Kidney epithelial cell (primary cell): ENCODE data around the gene CUL9. TPM values are rescaled to one million over a fixed set of nuclear protein-coding genes. Genes with fewer than 3 reads are reported as not detected.

Experiments used
- DNase-seq: peaks from one replicate; pipeline ENCODE4 v3.0.0-alpha.2; 2010; ENCODE audit warnings: low read depth
- H3K27me3 ChIP-seq: 2 replicates; pipeline ENCODE4 v1.6.0; 2011; ENCODE audit warnings: low read length; ENCODE audit not compliant: control insufficient read depth, insufficient read depth
- H3K36me3 ChIP-seq: 2 replicates; pipeline ENCODE4 v1.5.1; 2011; ENCODE audit warnings: low read length; ENCODE audit not compliant: control insufficient read depth, insufficient read depth
- H3K4me3 ChIP-seq: 2 replicates; pipeline ENCODE4 v1.5.1; 2011; ENCODE audit warnings: low read depth, mild to moderate bottlenecking, control low read depth, low read length
- total RNA-seq: library from RNA; depleted of rRNA; stranded (reverse); fragments of >200 nt; gene quantifications from 2 replicates; pipeline ENCODE4 v1.2.3, GENCODE V29; 2015
- TF ChIP-seq, protein P1 (sequence below): IDR thresholded peaks from 2 replicates; pipeline ENCODE4 v1.5.1; 2011; ENCODE audit warnings: mild to moderate bottlenecking, moderate library complexity, low read length, control low read depth, inconsistent platforms; ENCODE audit not compliant: insufficient read depth, poor library complexity, severe bottlenecking

CUL9 gene
- total RNA-seq, 1 donor from 2014 or later, result 41.1 TPM

DNA sequence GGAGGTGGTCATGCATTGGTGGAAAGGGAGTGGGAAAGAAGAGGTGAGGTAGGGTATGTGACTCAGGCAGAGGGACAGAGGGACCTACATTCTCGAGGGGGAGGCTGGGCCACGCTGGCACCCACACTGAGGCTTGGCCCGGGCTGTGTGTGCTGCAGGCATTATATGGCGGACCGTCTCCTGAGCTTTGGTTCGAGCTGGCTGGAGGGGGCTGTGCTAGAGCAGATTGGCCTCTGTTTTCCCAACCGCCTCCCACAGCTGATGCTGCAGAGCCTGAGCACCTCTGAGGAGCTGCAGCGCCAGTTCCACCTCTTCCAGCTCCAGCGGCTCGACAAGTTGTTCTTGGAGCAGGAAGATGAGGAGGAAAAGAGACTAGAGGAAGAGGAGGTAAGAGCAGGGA, 23.9 kb downstream of the CUL9 start:
- Histone ChIP-seq H3K36me3 (peaks cover 1% of the 10 kb centered on the region), H3K27me3 (no peaks in the 10 kb centered on the region), H3K4me3 (no peak overlapping the region)
- no peak for DNase-seq
- TF ChIP-seq, protein P1, sequence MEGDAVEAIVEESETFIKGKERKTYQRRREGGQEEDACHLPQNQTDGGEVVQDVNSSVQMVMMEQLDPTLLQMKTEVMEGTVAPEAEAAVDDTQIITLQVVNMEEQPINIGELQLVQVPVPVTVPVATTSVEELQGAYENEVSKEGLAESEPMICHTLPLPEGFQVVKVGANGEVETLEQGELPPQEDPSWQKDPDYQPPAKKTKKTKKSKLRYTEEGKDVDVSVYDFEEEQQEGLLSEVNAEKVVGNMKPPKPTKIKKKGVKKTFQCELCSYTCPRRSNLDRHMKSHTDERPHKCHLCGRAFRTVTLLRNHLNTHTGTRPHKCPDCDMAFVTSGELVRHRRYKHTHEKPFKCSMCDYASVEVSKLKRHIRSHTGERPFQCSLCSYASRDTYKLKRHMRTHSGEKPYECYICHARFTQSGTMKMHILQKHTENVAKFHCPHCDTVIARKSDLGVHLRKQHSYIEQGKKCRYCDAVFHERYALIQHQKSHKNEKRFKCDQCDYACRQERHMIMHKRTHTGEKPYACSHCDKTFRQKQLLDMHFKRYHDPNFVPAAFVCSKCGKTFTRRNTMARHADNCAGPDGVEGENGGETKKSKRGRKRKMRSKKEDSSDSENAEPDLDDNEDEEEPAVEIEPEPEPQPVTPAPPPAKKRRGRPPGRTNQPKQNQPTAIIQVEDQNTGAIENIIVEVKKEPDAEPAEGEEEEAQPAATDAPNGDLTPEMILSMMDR, result no peak

DNA sequence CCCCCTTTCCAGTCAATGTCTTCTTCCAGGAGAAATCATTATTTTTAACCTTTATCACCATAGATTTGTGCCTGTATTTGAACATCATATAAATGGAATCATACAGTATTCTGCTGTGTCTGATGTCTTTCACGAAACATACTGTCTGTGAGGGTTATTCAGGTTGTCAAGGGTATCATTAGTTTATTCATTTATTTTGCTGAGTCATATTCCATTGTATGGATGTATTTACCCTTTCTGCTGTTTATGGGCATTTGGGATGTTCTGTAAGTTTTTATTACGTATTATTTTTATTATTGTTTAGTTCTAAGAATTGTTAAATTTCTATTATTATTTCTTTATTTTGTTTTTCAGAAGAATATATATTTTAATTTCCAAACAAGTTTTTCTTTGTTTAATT, 25.3 kb downstream of the CUL9 start:
- Histone ChIP-seq H3K4me3 (no peak overlapping the region), H3K27me3 (no peaks in the 10 kb centered on the region), H3K36me3 (peaks cover 1% of the 10 kb centered on the region)
- TF ChIP-seq, protein P1, result no peak
- DNase-seq, result no peak

DNA sequence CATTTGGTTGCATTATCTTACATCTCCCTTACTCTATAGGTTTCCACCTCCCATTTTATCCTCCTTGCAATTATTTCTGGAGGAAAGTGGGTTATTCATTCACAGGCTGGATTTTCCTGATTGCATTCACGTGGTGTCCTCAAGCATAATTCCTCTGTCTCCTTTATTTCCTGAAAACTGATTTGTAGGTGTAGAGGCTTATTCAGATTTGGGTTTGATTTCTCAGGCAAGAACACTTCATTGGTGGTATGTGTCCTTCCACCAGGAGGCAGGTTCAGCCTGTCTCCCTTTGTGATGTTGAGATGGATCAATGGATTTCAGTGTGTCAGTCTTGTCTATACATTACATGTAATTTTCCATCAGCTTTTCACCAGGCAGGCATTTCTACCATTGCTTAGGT, 30.0 kb downstream of the CUL9 start:
- TF ChIP-seq, protein P1, result peak; percentile 33
- Histone ChIP-seq H3K36me3 (peaks cover 3% of the 10 kb centered on the region), H3K4me3 (no peak overlapping the region), H3K27me3 (no peaks in the 10 kb centered on the region)
- DNase-seq, result no peak

DNA sequence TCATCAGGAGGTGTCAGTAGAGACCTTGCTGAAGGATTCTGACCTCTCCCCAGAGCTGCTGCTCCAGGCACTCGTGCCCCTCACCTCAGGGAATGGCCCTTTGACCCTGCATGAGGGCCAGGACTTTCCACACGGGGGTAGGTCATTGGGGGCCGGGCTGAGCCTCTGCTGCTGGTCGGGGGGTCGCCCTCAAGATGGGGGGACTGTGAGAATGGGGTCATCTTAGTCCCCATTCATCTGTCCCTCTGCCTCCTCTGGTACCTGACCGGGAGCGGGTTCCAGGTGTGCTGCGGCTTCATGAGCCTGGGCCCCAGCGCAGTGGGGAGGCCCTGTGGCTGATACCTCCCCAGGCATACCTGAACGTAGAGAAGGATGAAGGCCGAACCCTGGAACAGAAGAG, 31.4 kb downstream of the CUL9 start:
- TF ChIP-seq, protein P1, result no peak
- peaks cover 3% of the 10 kb centered on the region for H3K36me3 ChIP-seq
- H3K27me3 ChIP-seq, result no peaks in the 10 kb centered on the region
- DNase-seq, result no peak
- no peak overlapping the region for H3K4me3 ChIP-seq

DNA sequence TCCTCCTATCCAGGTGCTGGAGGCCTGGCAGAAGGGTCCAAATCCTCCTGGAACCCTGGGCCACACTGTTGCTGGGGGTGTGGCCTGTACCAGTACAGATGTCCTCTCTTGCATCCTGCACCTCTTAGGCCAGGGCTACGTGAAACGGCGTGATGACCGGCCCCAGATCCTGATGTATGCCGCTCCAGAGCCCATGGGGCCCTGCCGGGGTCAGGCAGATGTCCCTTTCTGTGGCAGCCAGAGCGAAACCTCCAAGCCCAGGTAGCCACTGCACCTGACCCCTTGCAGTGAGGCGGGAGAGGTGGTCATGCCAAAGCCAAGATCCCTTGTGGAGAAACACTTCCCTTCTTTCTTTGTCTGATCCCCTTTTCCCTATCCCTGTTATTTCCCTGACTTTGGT, 33.1 kb downstream of the CUL9 start:
- no peak for DNase-seq
- Histone ChIP-seq H3K36me3 (peaks cover 3% of the 10 kb centered on the region), H3K27me3 (no peaks in the 10 kb centered on the region), H3K4me3 (no peak overlapping the region)
- TF ChIP-seq, protein P1, result no peak

DNA sequence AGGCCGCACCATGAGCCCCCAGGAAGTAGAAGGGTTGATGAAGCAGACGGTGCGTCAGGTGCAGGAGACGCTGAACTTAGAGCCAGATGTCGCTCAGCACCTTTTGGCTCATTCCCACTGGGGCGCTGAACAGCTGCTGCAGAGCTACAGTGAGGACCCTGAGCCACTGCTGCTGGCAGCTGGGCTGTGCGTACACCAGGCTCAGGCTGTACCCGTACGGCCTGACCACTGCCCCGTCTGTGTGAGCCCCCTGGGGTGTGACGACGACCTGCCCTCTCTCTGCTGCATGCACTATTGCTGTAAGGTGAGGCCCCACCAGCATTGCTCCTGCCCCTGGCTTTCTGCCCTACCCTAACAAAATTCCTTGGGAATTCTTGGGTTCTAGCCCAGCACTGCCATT, 34.2 kb downstream of the CUL9 start:
- peaks cover 3% of the 10 kb centered on the region for H3K36me3 ChIP-seq
- H3K27me3 ChIP-seq, result no peaks in the 10 kb centered on the region
- TF ChIP-seq, protein P1, result no peak
- no peak overlapping the region for H3K4me3 ChIP-seq
- no peak for DNase-seq
